GM19043 (cell line): Measurements from ENCODE around the gene VPS35.

Source experiments
- ATAC-seq: cut with Tn5 transposase; IDR thresholded peaks from one replicate; pipeline ENCODE4 v1.9.1; 2021; ENCODE audit warnings: low read depth; ENCODE audit not compliant: unreplicated experiment

The VPS35 gene

GRCh38 chr16:46620266-46621005 lies 68.5 kb downstream of the VPS35 start:
- peak; percentile 14 for ATAC-seq

- no peak for ATAC-seq
These were observed 70.5 kb downstream of the VPS35 start for GRCh38 chr16:46618516-46618915.

GRCh38 chr16:46614006-46614405 lies 75.0 kb downstream of the VPS35 start:
- no peak for ATAC-seq

- ATAC-seq = no peak
These were observed 75.6 kb downstream of the VPS35 start for GRCh38 chr16:46613352-46613751.

GRCh38 chr16:46612121-46612520 lies 76.9 kb downstream of the VPS35 start:
- no peak for ATAC-seq

GRCh38 chr16:46607529-46607928 lies 81.4 kb downstream of the VPS35 start:
- no peak for ATAC-seq

- no peak for ATAC-seq
These were observed 82.7 kb downstream of the VPS35 start for GRCh38 chr16:46606231-46606630.
